ENCODE measurements around the gene SLC9A7.

Gene SLC9A7

GRCh38 chrX:46597771-46598170 is 161.1 kb downstream of the SLC9A7 start:
- no peak for DNase-seq

DNA sequence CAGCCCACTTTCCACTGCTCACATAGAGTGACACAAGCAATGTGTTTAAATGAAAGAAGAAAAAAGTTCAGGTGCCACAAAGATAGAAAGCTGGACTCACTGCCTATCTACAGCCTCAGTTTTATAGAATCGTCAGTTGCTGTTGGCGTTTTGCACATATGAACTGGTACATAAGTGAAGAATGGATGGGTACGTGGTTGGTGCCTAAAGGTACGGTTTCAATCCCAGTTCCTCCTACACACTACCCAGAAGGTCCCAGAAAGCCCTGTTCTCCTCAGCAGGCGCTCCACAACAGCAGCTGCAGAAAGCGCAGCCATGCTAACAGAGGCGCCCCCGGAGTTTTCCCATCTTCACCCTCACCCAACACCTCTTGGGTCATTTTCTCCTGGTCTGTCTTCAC is 161.7 kb downstream of the SLC9A7 start:
- no peak for DNase-seq

- no peak for DNase-seq
Observed at GRCh38 chrX:46595084-46595483, 163.8 kb downstream of the SLC9A7 start.

- DNase-seq: no peak
Observed at GRCh38 chrX:46589977-46590723, 168.8 kb downstream of the SLC9A7 start.

DNA sequence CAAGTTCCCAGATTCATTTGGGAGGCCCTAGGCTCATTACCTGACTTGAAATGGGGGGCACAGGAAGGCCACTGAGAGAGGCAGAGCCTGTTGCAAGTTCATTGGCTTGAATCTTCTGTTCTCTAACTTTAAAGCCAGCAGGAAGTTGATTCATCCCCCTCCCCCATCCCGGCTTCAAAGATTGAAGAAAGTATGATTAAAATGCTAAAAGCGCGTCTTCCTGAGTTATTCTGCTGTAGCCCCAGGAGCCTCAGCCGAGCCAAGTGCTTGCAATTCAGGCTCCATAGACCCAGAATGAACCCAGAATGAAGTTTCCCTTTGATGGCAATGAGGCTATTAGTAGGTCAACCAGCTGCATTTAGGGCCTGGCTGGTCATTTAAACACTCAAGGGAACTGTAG is 170.7 kb downstream of the SLC9A7 start:
- no peak for DNase-seq

GRCh38 chrX:46587753-46588171 is 171.2 kb downstream of the SLC9A7 start:
- DNase-seq: no peak

DNA sequence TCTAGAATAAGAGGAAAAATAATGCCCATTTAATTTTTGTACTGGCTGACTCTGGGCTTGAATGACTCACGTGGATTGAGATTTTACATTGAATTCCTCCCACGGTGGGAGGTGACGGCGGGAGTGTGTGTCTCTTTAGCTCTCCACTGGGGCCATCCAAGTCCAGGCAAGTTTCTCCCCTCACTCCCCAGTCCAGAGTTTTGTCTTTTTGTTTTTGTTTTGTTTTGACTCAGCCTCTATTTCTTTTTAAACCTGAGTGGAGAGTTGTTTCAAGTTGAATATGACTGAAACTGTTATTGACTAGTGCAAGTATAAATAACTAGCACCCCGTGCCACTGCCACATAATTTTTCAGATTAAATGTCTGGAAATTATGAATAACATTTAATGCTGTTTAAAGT is 171.8 kb downstream of the SLC9A7 start:
- no peak for DNase-seq

DNA sequence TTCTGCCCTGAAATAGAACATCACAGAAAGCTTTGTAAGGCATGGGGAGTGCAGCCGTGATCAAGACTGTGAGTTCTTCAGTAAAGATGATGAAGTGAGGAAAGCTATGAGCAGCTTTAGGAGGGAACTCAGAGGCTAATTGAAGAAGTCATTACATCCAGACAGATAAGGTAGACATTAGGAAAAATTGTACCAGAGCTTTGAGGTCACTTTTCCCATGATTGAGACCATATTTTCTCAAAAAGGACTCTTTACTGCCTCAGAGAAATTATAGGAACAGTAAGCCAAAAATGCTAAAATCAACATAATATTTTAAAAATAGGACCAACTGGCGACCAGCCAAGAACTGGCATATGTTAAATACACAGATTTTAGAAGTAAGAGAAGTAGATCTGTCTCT is 174.2 kb downstream of the SLC9A7 start:
- no peak for DNase-seq

GRCh38 chrX:46582966-46583365 is 176.0 kb downstream of the SLC9A7 start:
- no peak for DNase-seq

GRCh38 chrX:46582325-46582724 is 176.6 kb downstream of the SLC9A7 start:
- DNase-seq: no peak

DNA sequence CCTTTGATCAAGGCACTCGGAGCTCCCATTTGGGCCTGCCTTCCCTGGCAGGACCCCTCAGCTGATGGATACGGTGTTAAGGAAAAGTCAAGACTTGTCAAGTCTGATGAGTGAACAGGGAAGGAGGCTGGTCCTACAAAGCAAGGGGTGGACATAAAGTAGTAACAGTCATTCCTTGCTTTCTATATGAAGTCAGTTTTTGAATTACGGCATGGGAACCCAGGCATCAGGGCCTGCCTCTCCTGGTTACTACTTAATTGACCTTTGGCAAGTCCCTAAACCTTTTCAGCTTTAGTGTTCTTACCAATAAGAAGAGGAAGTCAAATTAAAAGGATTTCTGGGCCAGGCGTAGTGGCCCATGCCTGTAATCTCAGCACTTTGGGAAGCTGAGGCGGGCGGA is 178.3 kb downstream of the SLC9A7 start:
- no peak for DNase-seq

- DNase-seq: no peak
Observed at GRCh38 chrX:46579250-46579649, 179.7 kb downstream of the SLC9A7 start.

DNA sequence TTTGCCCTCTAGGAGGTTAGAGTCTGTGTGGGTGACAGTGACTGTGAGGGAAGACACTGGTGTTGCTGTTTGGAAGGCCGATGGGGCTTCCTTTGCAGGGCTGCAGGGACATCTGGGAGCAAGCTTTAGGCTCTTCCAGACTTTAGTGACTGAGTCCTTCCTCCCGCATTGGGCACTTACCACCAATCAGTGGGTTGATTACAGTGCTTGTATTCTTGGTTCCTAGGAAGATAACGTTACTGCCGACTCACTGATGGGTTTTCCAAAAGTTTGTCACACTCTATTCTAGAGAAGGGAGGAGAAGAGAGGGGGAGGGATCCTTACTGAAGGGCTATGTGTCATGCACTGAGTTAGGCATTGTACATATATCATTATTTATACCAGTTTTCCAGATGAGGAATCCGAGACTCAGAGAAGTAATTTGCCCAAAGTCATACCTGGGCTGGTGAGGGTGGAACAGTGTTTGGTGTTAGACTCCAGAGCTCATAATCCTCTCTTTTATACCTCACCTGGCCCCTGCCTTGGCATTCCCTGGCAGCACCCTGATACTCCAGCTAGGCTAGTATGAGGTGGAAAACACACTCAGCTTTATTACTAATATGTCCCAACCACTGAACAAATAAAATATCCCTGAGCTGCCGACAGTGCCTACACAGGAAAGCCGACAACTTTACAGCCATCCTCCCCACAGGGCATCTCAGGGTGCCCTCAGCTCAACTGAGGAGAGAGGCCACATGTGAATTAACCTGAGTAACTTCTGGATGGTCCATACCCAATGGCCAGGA is 181.5 kb downstream of the SLC9A7 start:
- DNase-seq: no peak

- no peak for DNase-seq
Observed at GRCh38 chrX:46576458-46576857, 182.5 kb downstream of the SLC9A7 start.

- DNase-seq: peak in 1 of 3 experiments; percentile 54
Observed at GRCh38 chrX:46575991-46576392, 182.9 kb downstream of the SLC9A7 start.

DNA sequence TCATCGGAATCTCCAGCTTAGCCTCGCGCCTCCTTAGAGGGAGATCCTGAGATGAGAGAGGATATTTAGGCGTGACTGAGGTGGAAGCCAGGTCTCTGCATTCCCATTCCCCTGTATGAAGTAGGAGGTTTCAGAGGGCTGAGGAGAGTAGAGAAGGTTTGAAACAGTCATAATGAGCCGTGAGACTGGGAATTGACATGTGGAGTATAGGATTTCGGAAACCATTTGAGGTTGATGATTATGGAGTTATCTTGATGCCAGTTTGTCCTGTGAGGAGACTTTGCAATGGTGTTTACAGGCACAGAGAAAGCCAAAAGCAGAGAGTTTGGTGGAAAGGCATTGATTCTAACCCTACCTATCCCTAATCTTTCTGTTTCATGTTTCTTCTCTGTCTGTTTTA is 183.3 kb downstream of the SLC9A7 start:
- DNase-seq: no peak

- peak; percentile 33 to 91 (median 89) for DNase-seq
Observed at GRCh38 chrX:46574774-46575381, 184.0 kb downstream of the SLC9A7 start.

GRCh38 chrX:46573892-46574773 is 184.8 kb downstream of the SLC9A7 start:
- DNase-seq: peak; percentile 9 to 92 (median 88)

GRCh38 chrX:46573331-46573891 is 185.5 kb downstream of the SLC9A7 start, which contains the start of gene CHST7:
TSS of gene CHST7 (plus strand) at chrX:46573765. CDS start at chrX:46573932, 167 bp downstream.
- peak; percentile 14 to 92 (median 90) for DNase-seq

DNA sequence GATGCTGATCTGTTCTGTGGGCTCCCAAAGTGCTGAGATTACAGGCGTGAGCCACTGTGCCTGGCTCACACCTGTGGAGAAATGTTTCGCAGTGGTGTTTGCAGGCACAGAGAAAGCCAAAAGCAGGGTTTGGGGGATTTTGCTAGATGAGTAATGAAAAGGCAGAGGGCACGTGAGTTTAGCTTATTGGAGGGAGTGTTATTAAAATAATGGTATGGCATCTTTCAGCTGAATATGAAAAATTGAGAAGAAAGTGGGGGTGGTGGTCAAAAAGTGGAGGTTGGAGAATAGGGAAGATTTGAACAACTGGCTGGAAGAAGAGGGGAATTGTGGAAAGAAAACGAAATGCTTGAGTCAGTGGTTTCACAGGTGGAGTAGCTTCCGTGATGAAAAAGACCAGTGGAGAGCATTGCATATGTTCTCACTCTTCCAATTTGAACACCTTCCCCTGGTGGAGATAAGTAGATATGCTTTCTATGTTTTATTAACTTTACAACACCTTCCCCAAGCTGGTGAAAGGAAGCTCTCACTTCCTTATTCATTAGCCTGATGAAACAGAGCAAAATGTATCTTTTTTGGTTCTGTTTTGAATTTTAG is 186.5 kb downstream of the SLC9A7 start:
- no peak for DNase-seq

GRCh38 chrX:46571423-46572339 is 187.2 kb downstream of the SLC9A7 start:
- no peak for DNase-seq
